IMR-90 (cell line): Measurements from ENCODE around the gene LEMD1.

Experiments used
- CHD1 ChIP-seq: IDR thresholded peaks from 2 replicates; pipeline ENCODE4 v1.6.1; 2012; ENCODE audit warnings: low read depth, low read length, improper control_type of control experiment
- CTCF ChIP-seq: conservative IDR thresholded peaks from 2 replicates; pipeline ENCODE4 v1.5.1; 2012; ENCODE audit warnings: mild to moderate bottlenecking, low read depth, low read length, improper control_type of control experiment
- ELK1 ChIP-seq: fragments of 150-350 bp; IDR thresholded peaks from 2 replicates; pipeline ENCODE4 v1.6.1; 2016; ENCODE audit warnings: low read depth, mild to moderate bottlenecking, low read length, moderate library complexity, borderline replicate concordance
- MAZ ChIP-seq: IDR thresholded peaks from 2 replicates; pipeline ENCODE4 v1.6.1; 2012; ENCODE audit warnings: low read depth, mild to moderate bottlenecking, low read length, improper control_type of control experiment, moderate library complexity, borderline replicate concordance
- NFE2L2 ChIP-seq: fragments of 150-350 bp; IDR thresholded peaks from 2 replicates; pipeline ENCODE4 v1.6.1; 2016; ENCODE audit warnings: low read depth, mild to moderate bottlenecking, low read length
- POLR2A ChIP-seq: IDR thresholded peaks from 2 replicates; pipeline ENCODE4 v1.6.1; 2012; ENCODE audit warnings: mild to moderate bottlenecking, low read depth, low read length
- RFX5 ChIP-seq: IDR thresholded peaks from 2 replicates; pipeline ENCODE4 v1.8.0; 2012; ENCODE audit warnings: low read depth, mild to moderate bottlenecking, low read length, moderate library complexity
- SMC3 ChIP-seq: fragments of 150-350 bp; IDR thresholded peaks from 2 replicates; pipeline ENCODE4 v1.6.1; 2016; ENCODE audit warnings: low read depth, mild to moderate bottlenecking, antibody characterized with exemption, low read length, moderate library complexity
- USF2 ChIP-seq: fragments of 150-350 bp; IDR thresholded peaks from 2 replicates; pipeline ENCODE4 v1.6.1; 2017; ENCODE audit warnings: mild to moderate bottlenecking, antibody characterized with exemption, low read length, low read depth

GRCh38 chr1:205379056-205379455 lies 42.8 kb downstream of the LEMD1 start:
- TF ChIP-seq CTCF (no peak), MAZ (no peak), POLR2A (no peak), SMC3 (no peak), ELK1 (no peak), NFE2L2 (no peak), USF2 (no peak), RFX5 (no peak), CHD1 (no peak)
